Subcutaneous abdominal adipose tissue (tissue), 5 donors: ENCODE measurements around the gene CEP70.

Experiments used
- H3K27ac ChIP-seq: one replicate; pipeline ENCODE4 v1.7.0; 2013; ENCODE audit warnings: low read depth, mild to moderate bottlenecking, inconsistent platforms, low read length, moderate library complexity
- H3K27me3 ChIP-seq, 5 donors: one replicate each; pipeline ENCODE4 v1.7.0; 2013; ENCODE audit warnings: low read length in 5 of 5, inconsistent platforms in 1 of 5; ENCODE audit not compliant: control insufficient read depth in 5 of 5, insufficient read depth in 4 of 5
- H3K36me3 ChIP-seq, 5 donors: one replicate each; pipeline ENCODE4 v1.7.0; 2013; ENCODE audit warnings: low read length in 5 of 5; ENCODE audit not compliant: control insufficient read depth in 5 of 5, insufficient read depth in 5 of 5
- H3K4me1 ChIP-seq, 5 donors: one replicate each; pipeline ENCODE4 v1.7.0; 2013; ENCODE audit warnings: low read length in 5 of 5, mild to moderate bottlenecking in 3 of 5, moderate library complexity in 1 of 5; ENCODE audit not compliant: control insufficient read depth in 5 of 5, insufficient read depth in 5 of 5
- H3K4me3 ChIP-seq, 5 donors: one replicate each; pipeline ENCODE4 v1.7.0; 2013; ENCODE audit warnings: low read length in 5 of 5, low read depth in 1 of 5
- H3K9ac ChIP-seq, 5 donors: one replicate each; pipeline ENCODE4 v1.7.0; 2013; ENCODE audit warnings: low read length in 5 of 5, mild to moderate bottlenecking in 4 of 5, moderate library complexity in 3 of 5
- H3K9me3 ChIP-seq, 5 donors: one replicate each; pipeline ENCODE4 v1.7.0; 2013; ENCODE audit warnings: low read length in 5 of 5; ENCODE audit not compliant: control insufficient read depth in 5 of 5
- donor health status: healthy.
- donor health status: healthy.
- donor health status: healthy.
- donor health status: healthy.
- donor health status: healthy.

Gene CEP70

DNA sequence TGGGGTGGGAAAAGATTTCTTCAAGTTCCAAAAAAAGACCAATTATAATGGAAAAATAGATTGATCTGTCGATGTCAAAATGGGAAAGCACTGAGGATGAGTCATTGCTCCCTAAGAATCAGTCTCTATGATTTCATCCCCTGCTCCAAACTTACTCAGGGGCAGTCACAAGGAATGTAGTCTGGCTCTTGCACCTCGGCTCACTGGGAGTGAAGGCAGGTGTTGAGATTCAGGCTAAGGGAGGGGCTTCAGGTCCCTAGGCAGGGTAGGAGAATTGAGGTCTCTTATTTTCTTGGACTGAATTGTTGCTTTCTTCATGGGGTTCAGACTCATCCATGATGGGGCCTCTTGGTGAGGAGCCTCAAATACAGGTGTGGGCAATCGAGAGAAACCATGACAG lies 145.4 kb downstream of the CEP70 start:
- H3K4me1 ChIP-seq = no peaks in the 10 kb centered on the region
- no peak overlapping the region for H3K9ac ChIP-seq
- H3K36me3 ChIP-seq = no peaks in the 10 kb centered on the region
- no peak overlapping the region for H3K4me3 ChIP-seq
- H3K9me3 ChIP-seq = no peaks in the 10 kb centered on the region
- peaks cover 0 to 5% (median 3%) of the 10 kb centered on the region in 5 donors for H3K27me3 ChIP-seq
- no peak overlapping the region for H3K27ac ChIP-seq

DNA sequence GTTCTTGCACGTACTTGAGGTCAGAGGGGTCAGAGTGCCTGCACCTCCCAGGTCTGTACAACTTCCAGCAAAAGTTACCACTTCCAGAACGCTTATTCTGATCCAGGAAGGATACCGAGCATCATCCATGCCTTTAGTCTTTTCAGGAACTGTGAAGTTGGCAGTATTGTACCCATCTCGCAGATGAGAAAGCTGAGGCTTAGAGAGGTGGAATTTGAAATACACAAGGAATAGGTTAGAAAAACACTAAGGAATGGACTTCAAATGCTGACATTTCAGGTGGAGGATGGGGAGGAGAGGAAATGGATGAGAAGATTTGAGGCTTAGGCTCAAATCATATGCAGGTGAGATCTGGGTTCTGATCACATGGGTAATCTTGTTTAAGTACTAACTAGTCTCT lies 148.4 kb downstream of the CEP70 start:
- no peak overlapping the region for H3K9ac ChIP-seq
- H3K4me3 ChIP-seq = no peak overlapping the region
- H3K27ac ChIP-seq = no peak overlapping the region
- H3K9me3 ChIP-seq = no peaks in the 10 kb centered on the region
- H3K4me1 ChIP-seq = no peaks in the 10 kb centered on the region
- no peaks in the 10 kb centered on the region for H3K36me3 ChIP-seq
- H3K27me3 ChIP-seq = peaks cover 0 to 3% (median 0%) of the 10 kb centered on the region in 5 donors

DNA sequence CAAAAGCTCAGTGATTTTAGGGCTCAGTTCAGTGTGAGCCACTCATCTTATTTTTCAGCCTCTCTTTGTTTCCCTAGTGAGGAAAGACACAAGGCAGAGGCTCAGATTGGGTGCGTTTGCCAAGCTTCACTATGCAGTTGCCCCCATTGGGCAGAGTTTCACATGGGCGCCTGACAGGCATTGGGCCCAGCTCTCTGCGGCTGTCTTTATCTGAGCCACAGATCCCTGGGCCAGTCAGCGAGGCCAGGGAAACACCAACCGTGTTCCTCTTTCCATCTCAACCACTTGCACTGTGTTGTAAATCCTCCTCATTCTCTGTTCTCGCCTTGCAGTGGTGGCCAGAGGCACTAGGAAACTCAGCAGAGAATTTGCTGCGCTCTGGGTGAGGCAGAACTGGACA lies 148.8 kb downstream of the CEP70 start:
- peaks cover 0 to 3% (median 0%) of the 10 kb centered on the region in 5 donors for H3K27me3 ChIP-seq
- H3K4me1 ChIP-seq = no peaks in the 10 kb centered on the region
- no peaks in the 10 kb centered on the region for H3K9me3 ChIP-seq
- no peak overlapping the region for H3K4me3 ChIP-seq
- no peak overlapping the region for H3K9ac ChIP-seq
- no peaks in the 10 kb centered on the region for H3K36me3 ChIP-seq
- no peak overlapping the region for H3K27ac ChIP-seq
